ENCODE measurements around the gene SAMD14. TPM values are rescaled to one million over a fixed set of nuclear protein-coding genes. Genes with fewer than 3 reads are reported as not detected.

Gene SAMD14
- total and polyA plus RNA-seq, 4 donors: 3.3 to 6.2 (median 4.2) TPM

GRCh38 chr17:50165066-50165465 lies 35.1 kb upstream of the SAMD14 start:
- H3K27ac ChIP-seq (ENCODE audit: low read depth in 1 of 2, low read length in 1 of 2): peak overlapping the region in 1 of 2 donors; percentile 94
- H3K9ac ChIP-seq (ENCODE audit: insufficient read depth in 1 of 2, low read length in 2 of 2): no peak overlapping the region
- no peak for TF ChIP-seq CTCF (IDR thresholded peaks at IDR 0.05; ENCODE audit: control extremely low read depth, extremely low read depth)
- no peaks in the 10 kb centered on the region for H3K27me3 ChIP-seq (ENCODE audit: control insufficient read depth in 3 of 3, insufficient read depth in 3 of 3, low read length in 2 of 3)
- DNase-seq (no peak), ATAC-seq (ENCODE audit: insufficient read depth, low FRiP score) (no peak)
- peaks cover 0 to 10% (median 3%) of the 10 kb centered on the region in 5 donors for H3K4me1 ChIP-seq (ENCODE audit: control insufficient read depth in 5 of 5, insufficient read depth in 5 of 5, low read length in 5 of 5)
- H3K9me3 ChIP-seq (ENCODE audit: control insufficient read depth in 4 of 4, insufficient read depth in 3 of 4, low read length in 3 of 4): no peaks in the 10 kb centered on the region
- H3K4me3 ChIP-seq: no peak overlapping the region
- 88 to 98% methylated on average over 9 of the region's 9 CpGs for WGBS, 2 donors
- H3K36me3 ChIP-seq (ENCODE audit: control insufficient read depth in 4 of 4, insufficient read depth in 4 of 4, low read length in 4 of 4): no peaks in the 10 kb centered on the region

DNA sequence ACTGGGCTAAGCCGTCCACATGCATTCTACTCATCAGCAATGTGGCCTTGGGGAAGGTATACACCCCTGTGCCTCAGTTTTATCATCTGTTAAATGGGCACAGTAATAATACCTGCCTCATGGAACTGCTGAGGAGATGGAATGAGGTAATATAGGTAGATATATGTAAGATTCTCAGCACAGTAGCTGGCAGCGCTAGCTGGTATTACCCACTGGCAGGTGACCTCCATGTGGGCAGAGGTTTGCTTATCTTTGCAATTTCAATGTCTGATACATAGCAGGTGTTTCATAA lies 34.7 kb upstream of the SAMD14 start:
- DNase-seq (no peak), ATAC-seq (ENCODE audit: insufficient read depth, low FRiP score) (no peak)
- peaks cover 0 to 10% (median 3%) of the 10 kb centered on the region in 5 donors for H3K4me1 ChIP-seq (ENCODE audit: control insufficient read depth in 5 of 5, insufficient read depth in 5 of 5, low read length in 5 of 5)
- no peak for TF ChIP-seq CTCF (IDR thresholded peaks at IDR 0.05; ENCODE audit: control extremely low read depth, extremely low read depth)
- 96 to 98% methylated on average over 2 of the region's 2 CpGs for WGBS, 2 donors
- H3K36me3 ChIP-seq (ENCODE audit: control insufficient read depth in 4 of 4, insufficient read depth in 4 of 4, low read length in 4 of 4): no peaks in the 10 kb centered on the region
- peak overlapping the region in 1 of 2 donors; percentile 94 for H3K27ac ChIP-seq (ENCODE audit: low read depth in 1 of 2, low read length in 1 of 2)
- no peak overlapping the region for H3K4me3 ChIP-seq
- H3K9me3 ChIP-seq (ENCODE audit: control insufficient read depth in 4 of 4, insufficient read depth in 3 of 4, low read length in 3 of 4): no peaks in the 10 kb centered on the region
- H3K27me3 ChIP-seq (ENCODE audit: control insufficient read depth in 3 of 3, insufficient read depth in 3 of 3, low read length in 2 of 3): no peaks in the 10 kb centered on the region
- no peak overlapping the region for H3K9ac ChIP-seq (ENCODE audit: insufficient read depth in 1 of 2, low read length in 2 of 2)

GRCh38 chr17:50163843-50164696 lies 34.1 kb upstream of the SAMD14 start:
- H3K36me3 ChIP-seq (ENCODE audit: control insufficient read depth in 4 of 4, insufficient read depth in 4 of 4, low read length in 4 of 4): no peaks in the 10 kb centered on the region
- peaks cover 0 to 10% (median 0%) of the 10 kb centered on the region in 5 donors for H3K4me1 ChIP-seq (ENCODE audit: control insufficient read depth in 5 of 5, insufficient read depth in 5 of 5, low read length in 5 of 5)
- peak overlapping the region in 1 of 2 donors; percentile 94 for H3K27ac ChIP-seq (ENCODE audit: low read depth in 1 of 2, low read length in 1 of 2)
- no peak overlapping the region for H3K4me3 ChIP-seq
- H3K9me3 ChIP-seq (ENCODE audit: control insufficient read depth in 4 of 4, insufficient read depth in 3 of 4, low read length in 3 of 4): no peaks in the 10 kb centered on the region
- H3K27me3 ChIP-seq (ENCODE audit: control insufficient read depth in 3 of 3, insufficient read depth in 3 of 3, low read length in 2 of 3): no peaks in the 10 kb centered on the region
- no peak for ATAC-seq (ENCODE audit: insufficient read depth, low FRiP score)
- no peak for DNase-seq
- no peak for TF ChIP-seq CTCF (IDR thresholded peaks at IDR 0.05; ENCODE audit: control extremely low read depth, extremely low read depth)
- whole genome bisulfite sequencing, 2 donors: 79 to 83% methylated on average over 11 of the region's 11 CpGs
- H3K9ac ChIP-seq (ENCODE audit: insufficient read depth in 1 of 2, low read length in 2 of 2): no peak overlapping the region

Data from lung (tissue), 12 donors.